H9 (cell line): Measurements from ENCODE around the gene GUCY1A1. TPM values are rescaled to one million over a fixed set of nuclear protein-coding genes. Genes with fewer than 3 reads are reported as not detected.

ENCODE experiments used
- DNase-seq: peaks from one replicate; pipeline ENCODE4 v3.0.0-alpha.2; 2017
- H2AFZ ChIP-seq: one replicate; pipeline ENCODE4 v1.6.1; 2013; ENCODE audit warnings: mild to moderate bottlenecking, low read length, control low read depth, moderate library complexity
- H2AK5ac ChIP-seq: 2 replicates; pipeline ENCODE4 v1.6.1; 2013; ENCODE audit warnings: low read length, control low read depth, mixed read lengths; ENCODE audit not compliant: insufficient read length
- H2BK120ac ChIP-seq: one replicate; pipeline ENCODE4 v1.6.1; 2013; ENCODE audit warnings: low read depth, mild to moderate bottlenecking, low read length, control low read depth, inconsistent platforms; ENCODE audit not compliant: poor library complexity, severe bottlenecking
- H2BK12ac ChIP-seq: 2 replicates; pipeline ENCODE4 v1.6.1; 2013; ENCODE audit warnings: low read length, control low read depth, mixed read lengths, low read depth; ENCODE audit not compliant: insufficient read length
- H2BK15ac ChIP-seq: 2 replicates; pipeline ENCODE4 v1.6.1; 2013; ENCODE audit warnings: low read depth, low read length, control low read depth
- H2BK20ac ChIP-seq: one replicate; pipeline ENCODE4 v1.6.1; 2013; ENCODE audit warnings: low read depth, mild to moderate bottlenecking, low read length, control low read depth, inconsistent platforms; ENCODE audit not compliant: poor library complexity, severe bottlenecking
- H2BK5ac ChIP-seq: 2 replicates; pipeline ENCODE4 v1.6.1; 2013; ENCODE audit warnings: low read length, control low read depth, mixed read lengths; ENCODE audit not compliant: insufficient read length
- H3K14ac ChIP-seq: 2 replicates; pipeline ENCODE4 v1.6.1; 2013; ENCODE audit warnings: low read length, control low read depth; ENCODE audit not compliant: insufficient read depth
- H3K18ac ChIP-seq: 2 replicates; pipeline ENCODE4 v1.6.1; 2013; ENCODE audit warnings: low read depth, mild to moderate bottlenecking, mixed read lengths, low read length, control low read depth; ENCODE audit not compliant: insufficient read length
- H3K23ac ChIP-seq: 2 replicates; pipeline ENCODE4 v1.6.1; 2013; ENCODE audit warnings: low read length, control low read depth, mixed read lengths, low read depth; ENCODE audit not compliant: insufficient read length
- H3K23me2 ChIP-seq: 2 replicates; pipeline ENCODE4 v1.6.1; 2013; ENCODE audit warnings: low read depth, mild to moderate bottlenecking, mixed read lengths, low read length, control low read depth; ENCODE audit not compliant: insufficient read length, poor library complexity, severe bottlenecking
- H3K27ac ChIP-seq: 2 replicates; pipeline ENCODE4 v1.5.1; 2013; ENCODE audit warnings: low read length, control low read depth, mixed read lengths, low read depth; ENCODE audit not compliant: insufficient read length
- H3K27me3 ChIP-seq: 2 replicates; pipeline ENCODE4 v1.6.1; 2013; ENCODE audit warnings: low read length, control low read depth, inconsistent platforms; ENCODE audit not compliant: insufficient read depth
- H3K4ac ChIP-seq: 2 replicates; pipeline ENCODE4 v1.6.1; 2013; ENCODE audit warnings: low read depth, mild to moderate bottlenecking, control low read depth, inconsistent platforms, low read length, moderate library complexity
- H3K4me1 ChIP-seq: 2 replicates; pipeline ENCODE4 v1.6.1; 2013; ENCODE audit warnings: low read length, control low read depth, inconsistent platforms; ENCODE audit not compliant: insufficient read depth
- H3K4me2 ChIP-seq: 2 replicates; pipeline ENCODE4 v1.6.1; 2013; ENCODE audit warnings: low read length, control low read depth, mixed read lengths; ENCODE audit not compliant: insufficient read length, insufficient read depth
- H3K56ac ChIP-seq: 2 replicates; pipeline ENCODE4 v1.6.1; 2013; ENCODE audit warnings: low read depth, mild to moderate bottlenecking, mixed read lengths, low read length, control low read depth; ENCODE audit not compliant: insufficient read length
- H3K79me1 ChIP-seq: 2 replicates; pipeline ENCODE4 v1.6.1; 2013; ENCODE audit warnings: low read depth, mild to moderate bottlenecking, moderate library complexity, low read length, control low read depth, inconsistent platforms; ENCODE audit not compliant: insufficient read depth, poor library complexity, severe bottlenecking
- H3K79me2 ChIP-seq: 2 replicates; pipeline ENCODE4 v1.6.1; 2013; ENCODE audit warnings: low read length, control low read depth, inconsistent platforms; ENCODE audit not compliant: insufficient read depth
- H3K9ac ChIP-seq: 2 replicates; pipeline ENCODE4 v1.6.1; 2013; ENCODE audit warnings: low read length, control low read depth, mixed read lengths; ENCODE audit not compliant: insufficient read length; ENCODE audit errors: extremely low read depth
- H3K9me3 ChIP-seq: one replicate; pipeline ENCODE4 v1.6.1; 2013; ENCODE audit warnings: low read depth, low read length, inconsistent platforms; ENCODE audit not compliant: control insufficient read depth
- H3T11ph ChIP-seq: one replicate; pipeline ENCODE4 v1.6.1; 2013; ENCODE audit warnings: mild to moderate bottlenecking, low read length, control low read depth, inconsistent platforms
- H4K20me1 ChIP-seq: one replicate; pipeline ENCODE4 v1.6.1; 2013; ENCODE audit not compliant: control insufficient read depth, insufficient read length, insufficient read depth
- H4K5ac ChIP-seq: 2 replicates; pipeline ENCODE4 v1.6.1; 2013; ENCODE audit warnings: low read depth, mild to moderate bottlenecking, mixed read lengths, low read length, control low read depth; ENCODE audit not compliant: insufficient read length
- H4K8ac ChIP-seq: replicated peaks from 2 replicates; pipeline ENCODE4 v1.6.1; 2013; ENCODE audit warnings: low read length, control low read depth, mixed read lengths, low read depth; ENCODE audit not compliant: insufficient read length
- H4K91ac ChIP-seq: 2 replicates; pipeline ENCODE4 v1.6.1; 2013; ENCODE audit warnings: low read depth, mild to moderate bottlenecking, moderate library complexity, mixed read lengths, low read length, control low read depth; ENCODE audit not compliant: insufficient read length
- H3K27ac Mint-ChIP-seq, 3 experiments: 2 replicates in 2 of 3; 3 replicates in 1 of 3; pipeline ENCODE4 v1.8.0; 2020 to 2021; ENCODE audit warnings: mixed read lengths in 3 of 3, mild to moderate bottlenecking in 1 of 3, moderate library complexity in 1 of 3
- H3K27me3 Mint-ChIP-seq: 2 replicates; pipeline ENCODE4 v1.8.0; 2021; ENCODE audit warnings: low read depth, mild to moderate bottlenecking, moderate library complexity, mixed read lengths
- H3K36me3 Mint-ChIP-seq, 3 experiments: 2 replicates in 2 of 3; 3 replicates in 1 of 3; pipeline ENCODE4 v1.8.0; 2020 to 2021; ENCODE audit warnings: low read depth in 3 of 3, mixed read lengths in 3 of 3; ENCODE audit not compliant: insufficient read depth in 1 of 3
- H3K4me1 Mint-ChIP-seq, 2 experiments: 2 replicates each; pipeline ENCODE4 v1.8.0; 2020; ENCODE audit warnings: mixed read lengths in 2 of 2
- H3K4me3 Mint-ChIP-seq, 2 experiments: 2 replicates in 1 of 2; 3 replicates in 1 of 2; pipeline ENCODE4 v1.8.0; 2020 to 2021; ENCODE audit warnings: mild to moderate bottlenecking in 2 of 2, mixed read lengths in 2 of 2, moderate library complexity in 1 of 2
- H3K9me3 Mint-ChIP-seq, 2 experiments: 2 replicates in 1 of 2; 3 replicates in 1 of 2; pipeline ENCODE4 v1.8.0; 2020; ENCODE audit warnings: mild to moderate bottlenecking in 2 of 2, mixed read lengths in 2 of 2, moderate library complexity in 1 of 2
- CTCF ChIP-seq: fragments of 200-600 bp; sonication (generic); conservative IDR thresholded peaks from 3 replicates; pipeline ENCODE4 v1.8.0; 2021; ENCODE audit warnings: antibody characterized with exemption, mild to moderate bottlenecking
- WGBS: extraction: QIAGEN DNeasy Blood & Tissue Kit; methylation state at CpG from one replicate; pipeline ENCODE4 v1.1.7; 2013; ENCODE audit warnings: missing lambda C conversion rate, low lambda C conversion rate, mixed read lengths; ENCODE audit not compliant: insufficient read length; ENCODE audit errors: extremely low coverage; 5-methylcytosine and 5-hydroxymethylcytosine counted together
- total RNA-seq: library from RNA; stranded (reverse); gene quantifications from 2 replicates; pipeline ENCODE4 v1.2.1, GENCODE V29; 2021

Gene GUCY1A1
- total RNA-seq, 1 experiment from 2014 or later = not detected

- H3K4me1 Mint-ChIP-seq = peaks cover 3 to 9% of the 10 kb centered on the region in 2 experiments; a peak in 3 of 4 replicates
- Histone ChIP-seq H3K4ac (no peak overlapping the region), H3K14ac (no peak overlapping the region), H3K9me3 (no peaks in the 10 kb centered on the region), H3K79me1 (no peaks in the 10 kb centered on the region), H3K23ac (no peak overlapping the region), H3K4me2 (no peak overlapping the region), H3K27me3 (no peaks in the 10 kb centered on the region), H2AFZ (no peak overlapping the region), H3K23me2 (no peaks in the 10 kb centered on the region), H4K5ac (no peak overlapping the region), H3K27ac (no peak overlapping the region), H3K4me1 (no peaks in the 10 kb centered on the region), H3K56ac (no peak overlapping the region), H2BK120ac (no peak overlapping the region), H3K9ac (no peak overlapping the region), H3K79me2 (no peaks in the 10 kb centered on the region), H2BK12ac (no peak overlapping the region), H2BK5ac (no peak overlapping the region), H2AK5ac (no peak overlapping the region), H4K8ac (no peak overlapping the region), H2BK15ac (no peak overlapping the region), H3K18ac (no peak overlapping the region), H4K20me1 (no peaks in the 10 kb centered on the region), H2BK20ac (no peak overlapping the region), H3T11ph (no peak overlapping the region), H4K91ac (no peak overlapping the region)
- no peaks in the 10 kb centered on the region for H3K36me3 Mint-ChIP-seq
- no peak overlapping the region for H3K4me3 Mint-ChIP-seq
- no peaks in the 10 kb centered on the region for H3K9me3 Mint-ChIP-seq
- WGBS = no CpG with 5 or more reads among the region's 4 CpGs
- no peak overlapping the region for H3K27ac Mint-ChIP-seq
- no peak for TF ChIP-seq CTCF
- no peak for DNase-seq
- H3K27me3 Mint-ChIP-seq = peaks cover 37% of the 10 kb centered on the region
Measured at GRCh38 chr4:155676430-155676825, 9.8 kb downstream of the GUCY1A1 start.
